Subcutaneous preadipocyte (primary cell): Measurements from ENCODE around the gene RGS16. TPM values are rescaled to one million over a fixed set of nuclear protein-coding genes. Genes with fewer than 3 reads are reported as not detected.

Experiments used
- small RNA-seq: library from RNA; depleted of rRNA; stranded (forward); fragments of <200 nt; gene quantifications from one replicate; pipeline ENCODE3, GENCODE V24; 2012
- total RNA-seq: library from RNA; depleted of rRNA; stranded (reverse); fragments of >200 nt; gene quantifications from 2 replicates; pipeline ENCODE4 v1.2.3, GENCODE V29; 2012

Gene RGS16, protein sequence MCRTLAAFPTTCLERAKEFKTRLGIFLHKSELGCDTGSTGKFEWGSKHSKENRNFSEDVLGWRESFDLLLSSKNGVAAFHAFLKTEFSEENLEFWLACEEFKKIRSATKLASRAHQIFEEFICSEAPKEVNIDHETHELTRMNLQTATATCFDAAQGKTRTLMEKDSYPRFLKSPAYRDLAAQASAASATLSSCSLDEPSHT
- 0.20 and 0.37 TPM in 2 replicates for total RNA-seq

DNA sequence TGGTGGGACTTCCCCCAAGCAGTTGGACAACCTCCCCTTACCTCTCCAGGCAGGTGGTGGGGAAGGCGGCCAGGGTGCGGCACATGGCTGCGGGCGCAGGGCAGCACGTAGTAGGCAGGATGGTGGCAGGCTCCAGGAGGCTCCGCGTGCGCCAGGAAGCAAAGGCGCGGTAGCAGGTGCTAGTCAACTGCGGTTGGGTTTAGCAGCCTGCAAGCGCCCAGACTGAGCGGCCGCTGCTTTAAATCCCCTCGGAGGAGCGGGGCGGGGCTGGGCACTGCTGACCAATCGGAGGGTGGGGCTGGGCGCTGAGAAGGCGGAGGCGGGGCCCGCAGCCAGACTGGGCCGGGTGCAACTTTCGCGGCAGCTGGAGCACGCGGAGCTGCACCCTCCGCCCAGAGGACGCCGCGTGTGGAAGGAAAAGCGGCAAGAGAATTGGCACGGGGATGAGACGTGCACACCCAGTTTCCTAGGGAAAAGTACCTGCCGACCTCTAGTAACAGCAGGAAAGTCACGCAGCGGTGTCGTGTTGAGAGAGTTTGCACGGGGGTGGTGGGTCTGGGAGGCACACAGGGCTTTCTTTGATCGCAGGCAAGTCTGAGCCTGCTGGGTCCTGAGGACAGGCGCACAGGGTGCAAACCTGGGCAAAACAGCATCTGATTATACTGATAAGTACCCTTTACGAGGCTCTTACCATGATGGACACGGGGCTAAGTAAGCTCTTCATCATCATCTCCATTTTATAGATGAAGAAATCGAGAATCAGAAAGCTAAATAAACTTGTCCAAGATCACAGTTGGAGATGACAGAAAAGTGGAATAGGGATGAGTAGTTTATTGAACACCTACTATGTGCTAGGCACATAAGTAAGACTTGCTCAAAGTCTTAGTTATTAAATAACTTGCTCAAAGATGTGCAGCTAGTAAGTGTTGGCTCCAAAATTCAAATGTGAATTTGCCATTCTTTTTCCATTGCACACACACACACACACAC, at the start of gene RGS16:
Gene RGS16, minus strand, starts transcription at position 215 of the 990 bp plus-strand sequence. Its CDS starts 130 bp downstream, at position 85.

DNA sequence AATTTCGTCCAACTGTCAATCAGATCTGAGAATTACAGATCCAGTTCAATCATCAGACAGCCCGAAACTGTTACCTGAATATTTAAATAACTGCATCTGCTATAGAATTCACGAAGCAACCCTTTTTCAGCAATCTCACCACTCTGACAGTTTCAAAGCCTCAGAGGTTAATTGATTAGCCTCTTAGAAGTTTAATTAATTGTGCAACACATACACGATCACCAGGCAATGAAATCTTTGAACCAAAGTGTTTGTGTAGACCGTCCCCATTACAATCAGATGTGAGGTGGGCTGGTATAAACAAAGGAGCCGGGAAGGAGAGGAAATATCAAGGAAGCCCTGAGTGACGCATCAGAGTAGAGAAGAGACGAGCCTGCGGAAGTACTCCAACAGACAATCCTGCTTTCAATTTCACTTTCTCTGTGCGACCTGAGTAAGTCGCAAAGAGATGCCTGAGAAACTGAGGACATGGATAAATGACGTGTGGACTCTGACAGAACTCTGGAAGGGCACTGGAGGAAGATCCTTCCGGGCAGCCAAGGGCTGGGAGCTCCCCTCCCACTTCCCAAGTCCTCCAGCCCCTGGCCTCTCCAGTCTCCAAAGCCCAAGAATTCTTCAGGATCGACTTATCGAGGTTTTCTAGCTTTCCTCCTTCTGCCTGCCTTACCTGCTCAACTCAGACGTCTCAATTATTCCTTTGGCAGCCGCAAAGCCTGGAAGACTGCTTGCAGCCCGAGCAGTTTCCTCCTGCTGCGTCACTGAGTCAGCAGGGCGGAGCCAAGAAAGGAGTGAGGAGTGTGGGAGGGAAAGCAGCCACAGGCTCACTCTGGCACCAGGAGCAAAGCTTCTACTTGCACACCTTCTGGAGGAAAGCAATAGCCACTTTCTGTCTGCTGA, 15.4 kb downstream of the RGS16 start, which contains the start of gene RNASEL:
Gene RNASEL, minus strand, starts transcription at position 757 of the 897 bp plus-strand sequence. CDS start 2,450 bp downstream, outside the sequence.

Small RNA genes within 50 kb of the gene (small RNA-seq; reads per million reads assigned to genes)
- not detected for gene RF00017

Other genes starting within 250 kb of the RGS16 start
- gene GLUL, start 212.6 kb downstream of the RGS16 start, total RNA-seq = 391 and 545 TPM in 2 replicates
- not detected in 2 replicates for gene TEDDM1, start 203.7 kb downstream of the RGS16 start, total RNA-seq
- not detected in 2 replicates for gene RGSL1, start 154.2 kb downstream of the RGS16 start, total RNA-seq
- 4.1 and 7.7 TPM in 2 replicates for gene RNASEL, start 15.1 kb downstream of the RGS16 start, total RNA-seq
- not detected in 2 replicates for gene RGS8, start 80.2 kb upstream of the RGS16 start, total RNA-seq
- gene NPL, start 185.4 kb upstream of the RGS16 start, total RNA-seq = 1.4 and 5.1 TPM in 2 replicates
- 120 and 197 TPM in 2 replicates for gene DHX9, start 235.0 kb upstream of the RGS16 start, total RNA-seq